CD4-positive, alpha-beta T cell treated with Interferon alpha-2 for 1 hour (primary cell): ENCODE data around the gene SLC25A6.
"Not testable (repeated sequence)": the region's sequence is repeated elsewhere in the genome, so short reads cannot be mapped to it uniquely, and the experiment has no call there.

Source experiments
- DNase-seq, 2 donors: peaks; one replicate each; pipeline ENCODE4 v3.0.0-alpha.2; 2020 to 2022

SLC25A6 gene

GRCh38 chrX:1391707-1392375 lies at the start of gene SLC25A6:
Gene SLC25A6, minus strand, starts transcription at chrX:1392113. Its CDS starts 104 bp downstream, at chrX:1392009.
- peak; percentile 99 for DNase-seq

- no peak for DNase-seq
Measured at GRCh38 chrX:1440506-1440905, 48.6 kb upstream of the SLC25A6 start.

GRCh38 chrX:1435241-1435895 lies 43.5 kb upstream of the SLC25A6 start:
- DNase-seq: no peak

- no peak for DNase-seq
Measured at GRCh38 chrX:1434871-1435240, 42.9 kb upstream of the SLC25A6 start.

GRCh38 chrX:1433646-1434357 lies 41.9 kb upstream of the SLC25A6 start:
- DNase-seq: no peak

- DNase-seq: no peak
Measured at GRCh38 chrX:1430451-1430850, 38.5 kb upstream of the SLC25A6 start.

GRCh38 chrX:1427756-1428155 lies 35.8 kb upstream of the SLC25A6 start:
- no peak for DNase-seq

- DNase-seq: not testable (repeated sequence)
Measured at GRCh38 chrX:1426321-1426720, 34.4 kb upstream of the SLC25A6 start.

GRCh38 chrX:1425381-1425780 lies 33.5 kb upstream of the SLC25A6 start:
- no peak for DNase-seq

- DNase-seq: no peak
Measured at GRCh38 chrX:1424147-1424851, 32.4 kb upstream of the SLC25A6 start.

- DNase-seq: no peak
Measured at GRCh38 chrX:1423215-1423614, 31.3 kb upstream of the SLC25A6 start.

- DNase-seq: no peak
Measured at GRCh38 chrX:1422135-1422465, 30.2 kb upstream of the SLC25A6 start.

GRCh38 chrX:1421433-1422134 lies 29.7 kb upstream of the SLC25A6 start:
- DNase-seq: no peak

- DNase-seq: no peak
Measured at GRCh38 chrX:1420371-1420770, 28.5 kb upstream of the SLC25A6 start.

GRCh38 chrX:1419545-1420355 lies 27.8 kb upstream of the SLC25A6 start:
- no peak for DNase-seq

- DNase-seq: no peak
Measured at GRCh38 chrX:1418901-1419544, 27.1 kb upstream of the SLC25A6 start.

GRCh38 chrX:1417921-1418771 lies 26.2 kb upstream of the SLC25A6 start:
- DNase-seq: no peak

- DNase-seq: no peak
Measured at GRCh38 chrX:1416965-1417760, 25.2 kb upstream of the SLC25A6 start.

- no peak for DNase-seq
Measured at GRCh38 chrX:1416327-1416784, 24.4 kb upstream of the SLC25A6 start.
